Smooth muscle cell (in vitro differentiated cells): Measurements from ENCODE around the gene ATOH8. TPM values are rescaled to one million over a fixed set of nuclear protein-coding genes. Genes with fewer than 3 reads are reported as not detected.

Experiments
- DNase-seq: peaks from one replicate; lab custom pipeline; 2025; ENCODE audit not compliant: unreplicated experiment; lab: John Stamatoyannopoulos, UW
- H2AFZ ChIP-seq: fragments of 200-600 bp; sonication (generic); 2 replicates; pipeline ENCODE4 v1.6.0; 2016; ENCODE audit warnings: antibody characterized with exemption, low read depth, mild to moderate bottlenecking
- H3F3A ChIP-seq: fragments of 200-600 bp; sonication (generic); 2 replicates; pipeline ENCODE4 v1.6.0; 2017; ENCODE audit warnings: antibody characterized with exemption, low read depth
- H3K27ac ChIP-seq: fragments of 200-600 bp; sonication (generic); 2 replicates; pipeline ENCODE4 v1.5.1; 2016; ENCODE audit warnings: low read depth, mild to moderate bottlenecking
- H3K27me3 ChIP-seq: fragments of 200-600 bp; sonication (generic); 2 replicates; pipeline ENCODE4 v1.6.1; 2016; ENCODE audit warnings: low read depth, mild to moderate bottlenecking
- H3K36me3 ChIP-seq: fragments of 200-600 bp; sonication (generic); 2 replicates; pipeline ENCODE4 v1.5.1; 2016; ENCODE audit warnings: low read depth
- H3K4me1 ChIP-seq: fragments of 200-600 bp; sonication (generic); 2 replicates; pipeline ENCODE4 v1.5.1; 2016; ENCODE audit warnings: low read depth
- H3K4me2 ChIP-seq: fragments of 200-600 bp; sonication (generic); 2 replicates; pipeline ENCODE4 v1.6.0; 2016; ENCODE audit warnings: mild to moderate bottlenecking
- H3K4me3 ChIP-seq: fragments of 200-600 bp; sonication (generic); 2 replicates; pipeline ENCODE4 v1.5.1; 2016; ENCODE audit warnings: mild to moderate bottlenecking
- H3K79me2 ChIP-seq: fragments of 200-600 bp; sonication (generic); 2 replicates; pipeline ENCODE4 v1.6.0; 2016; ENCODE audit warnings: low read depth, mild to moderate bottlenecking
- H3K9ac ChIP-seq: fragments of 200-600 bp; sonication (generic); 2 replicates; pipeline ENCODE4 v1.6.0; 2016; ENCODE audit warnings: low read depth
- H3K9me3 ChIP-seq: fragments of 200-600 bp; sonication (generic); replicated peaks from 2 replicates; pipeline ENCODE4 v1.5.1; 2016; ENCODE audit warnings: low read depth
- H4K20me1 ChIP-seq: fragments of 200-600 bp; sonication (generic); 2 replicates; pipeline ENCODE4 v1.6.0; 2016; ENCODE audit warnings: low read depth
- CTCF ChIP-seq: fragments of 200-600 bp; sonication (generic); IDR thresholded peaks from 2 replicates; pipeline ENCODE4 v1.5.1; 2017; ENCODE audit warnings: borderline replicate concordance, mild to moderate bottlenecking, antibody characterized with exemption; ENCODE audit not compliant: insufficient read depth, poor library complexity, severe bottlenecking
- WGBS: methylation state at CpG from one replicate; pipeline ENCODE4 v1.1.7; 2016; ENCODE audit warnings: low lambda C conversion rate; 5-methylcytosine and 5-hydroxymethylcytosine counted together
- polyA plus RNA-seq: library from polyadenylated mRNA; unstranded; fragments of >200 nt; fragmentation: Nextera tagmentation; extraction: Ambion mirVana; gene quantifications from 2 replicates; pipeline ENCODE4 v1.2.1, GENCODE V29; 2016
- total RNA-seq: library from RNA; depleted of rRNA; stranded (reverse); fragments of >200 nt; gene quantifications from 2 replicates; pipeline ENCODE4 v1.2.3, GENCODE V29; 2014

The ATOH8 gene
- total and polyA plus RNA-seq, 2 experiments from 2014 or later = 5.2 to 6.5 TPM

GRCh38 chr2:85718885-85719492, 34.8 kb upstream of the ATOH8 start:
- 90% methylated on average over 10 of the region's 10 CpGs for WGBS
- Histone ChIP-seq H2AFZ (no peak overlapping the region), H3K27ac (no peak overlapping the region), H3K4me3 (no peak overlapping the region), H3K36me3 (no peaks in the 10 kb centered on the region), H3K9me3 (no peaks in the 10 kb centered on the region), H4K20me1 (no peaks in the 10 kb centered on the region), H3F3A (no peaks in the 10 kb centered on the region), H3K27me3 (no peaks in the 10 kb centered on the region), H3K4me2 (no peak overlapping the region), H3K9ac (no peak overlapping the region), H3K4me1 (peaks cover 12% of the 10 kb centered on the region), H3K79me2 (no peaks in the 10 kb centered on the region)
- TF ChIP-seq CTCF = no peak
- DNase-seq = no peak

- Histone ChIP-seq H3K4me2 (no peak overlapping the region), H3K36me3 (no peaks in the 10 kb centered on the region), H3K4me1 (peaks cover 12% of the 10 kb centered on the region), H3K27ac (no peak overlapping the region), H3F3A (no peaks in the 10 kb centered on the region), H3K79me2 (no peaks in the 10 kb centered on the region), H3K27me3 (no peaks in the 10 kb centered on the region), H2AFZ (no peak overlapping the region), H3K9ac (no peak overlapping the region), H3K9me3 (no peaks in the 10 kb centered on the region), H3K4me3 (no peak overlapping the region), H4K20me1 (no peaks in the 10 kb centered on the region)
- TF ChIP-seq CTCF = no peak
- DNase-seq = no peak
- 97% methylated on average over 6 of the region's 6 CpGs for WGBS
These were observed 34.1 kb upstream of the ATOH8 start for GRCh38 chr2:85719609-85720240.

- WGBS = 85% methylated on average over 1 of the region's 1 CpG
- Histone ChIP-seq H2AFZ (no peak overlapping the region), H3K9ac (no peak overlapping the region), H3K36me3 (no peaks in the 10 kb centered on the region), H4K20me1 (no peaks in the 10 kb centered on the region), H3K79me2 (no peaks in the 10 kb centered on the region), H3K4me2 (no peak overlapping the region), H3K27ac (no peak overlapping the region), H3K9me3 (no peaks in the 10 kb centered on the region), H3K4me1 (peaks cover 12% of the 10 kb centered on the region), H3K4me3 (no peak overlapping the region), H3K27me3 (no peaks in the 10 kb centered on the region), H3F3A (no peaks in the 10 kb centered on the region)
- no peak for DNase-seq
- no peak for TF ChIP-seq CTCF
These were observed 33.3 kb upstream of the ATOH8 start for GRCh38 chr2:85720533-85720932.

GRCh38 chr2:85721641-85722040, 32.1 kb upstream of the ATOH8 start:
- H3K9me3 ChIP-seq = no peaks in the 10 kb centered on the region
- DNase-seq = no peak
- no peak overlapping the region for H3K4me2 ChIP-seq
- H2AFZ ChIP-seq = no peak overlapping the region
- H3K4me1 ChIP-seq = peaks cover 12% of the 10 kb centered on the region
- H3K27ac ChIP-seq = no peak overlapping the region
- H4K20me1 ChIP-seq = no peaks in the 10 kb centered on the region
- H3K9ac ChIP-seq = no peak overlapping the region
- H3F3A ChIP-seq = no peaks in the 10 kb centered on the region
- H3K4me3 ChIP-seq = no peak overlapping the region
- WGBS = 92% methylated on average over 4 of the region's 4 CpGs
- H3K36me3 ChIP-seq = no peaks in the 10 kb centered on the region
- no peaks in the 10 kb centered on the region for H3K79me2 ChIP-seq
- TF ChIP-seq CTCF = no peak
- no peaks in the 10 kb centered on the region for H3K27me3 ChIP-seq
